Loucy (cell line): ENCODE data around the gene SYT8.

ENCODE experiments used
- H2AFZ ChIP-seq: fragments of 200-600 bp; sonication (generic); 2 replicates; pipeline ENCODE4 v1.6.0; 2016; ENCODE audit warnings: antibody characterized with exemption, mild to moderate bottlenecking, low read length, moderate library complexity
- H3F3A ChIP-seq: fragments of 200-600 bp; 2 replicates; pipeline ENCODE4 v1.6.0; 2016; ENCODE audit warnings: antibody characterized with exemption, low read depth, mild to moderate bottlenecking
- H3K27me3 ChIP-seq: fragments of 200-600 bp; sonication (generic); 2 replicates; pipeline ENCODE4 v1.6.1; 2014; ENCODE audit warnings: low read length, mild to moderate bottlenecking; ENCODE audit not compliant: insufficient read depth, poor library complexity, severe bottlenecking
- H3K36me3 ChIP-seq: fragments of 200-600 bp; sonication (generic); 2 replicates; pipeline ENCODE4 v1.6.1; 2016; ENCODE audit warnings: low read length; ENCODE audit not compliant: insufficient read depth
- H3K4me1 ChIP-seq: fragments of 200-600 bp; sonication (generic); 2 replicates; pipeline ENCODE4 v1.5.1; 2014; ENCODE audit warnings: low read length, mild to moderate bottlenecking; ENCODE audit not compliant: insufficient read depth, poor library complexity, severe bottlenecking
- H3K4me2 ChIP-seq: fragments of 200-600 bp; sonication (generic); 2 replicates; pipeline ENCODE4 v1.6.0; 2014; ENCODE audit warnings: antibody characterized with exemption, low read length, low read depth, mild to moderate bottlenecking; ENCODE audit not compliant: poor library complexity, severe bottlenecking
- H3K4me3 ChIP-seq: fragments of 200-600 bp; sonication (generic); 2 replicates; pipeline ENCODE4 v1.5.1; 2014; ENCODE audit warnings: low read length, mild to moderate bottlenecking, mixed read lengths; ENCODE audit not compliant: poor library complexity, severe bottlenecking
- H3K79me2 ChIP-seq: fragments of 200-600 bp; sonication (generic); 2 replicates; pipeline ENCODE4 v1.6.1; 2014; ENCODE audit warnings: low read length; ENCODE audit not compliant: insufficient read depth
- H3K9ac ChIP-seq: fragments of 200-600 bp; sonication (generic); 2 replicates; pipeline ENCODE4 v1.6.0; 2014; ENCODE audit warnings: mild to moderate bottlenecking, low read depth, low read length, moderate library complexity; ENCODE audit not compliant: poor library complexity, severe bottlenecking
- H3K9me2 ChIP-seq: fragments of 200-600 bp; sonication (generic); replicated peaks from 2 replicates; pipeline ENCODE4 v1.6.1; 2016; ENCODE audit warnings: low read depth, low read length, mixed read lengths
- H3K9me3 ChIP-seq: fragments of 200-600 bp; sonication (generic); 2 replicates; pipeline ENCODE4 v1.6.1; 2014; ENCODE audit warnings: mild to moderate bottlenecking, antibody characterized with exemption, low read length, low read depth; ENCODE audit not compliant: insufficient read depth
- H4K20me1 ChIP-seq: fragments of 200-600 bp; sonication (generic); 2 replicates; pipeline ENCODE4 v1.6.0; 2014; ENCODE audit warnings: antibody characterized with exemption, low read length, mild to moderate bottlenecking; ENCODE audit not compliant: insufficient read depth, poor library complexity, severe bottlenecking
- EZH2phosphoT487 ChIP-seq: fragments of 200-600 bp; IDR thresholded peaks from 2 replicates; pipeline ENCODE4 v1.6.1; 2018; ENCODE audit warnings: antibody characterized with exemption, mild to moderate bottlenecking, moderate library complexity, borderline replicate concordance
- TF ChIP-seq, protein P1 (sequence below): fragments of 200-600 bp; sonication (generic); conservative IDR thresholded peaks from 2 replicates; pipeline ENCODE4 v1.5.1; 2014; ENCODE audit warnings: mild to moderate bottlenecking, antibody characterized with exemption, low read length

The SYT8 gene

DNA sequence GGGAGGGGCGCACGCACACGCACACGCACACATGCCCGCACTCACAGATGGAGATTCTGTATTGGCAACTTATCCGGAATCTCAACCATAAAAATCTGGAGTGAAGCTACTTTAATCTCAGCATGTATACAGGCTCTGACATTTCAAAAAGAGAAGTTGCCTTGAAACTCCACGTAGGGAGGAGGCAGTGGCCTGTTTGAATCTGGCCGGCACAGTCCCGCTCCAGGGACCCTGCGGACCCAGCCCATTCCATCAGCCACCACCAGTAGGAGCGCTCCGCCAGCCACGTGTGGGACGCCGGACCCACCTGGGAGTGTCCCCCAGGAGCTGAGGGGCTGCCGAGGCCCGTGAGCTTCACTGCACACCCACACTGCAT, 1.9 kb upstream of the SYT8 start:
- Histone ChIP-seq H3K27me3 (no peaks in the 10 kb centered on the region), H3K36me3 (no peaks in the 10 kb centered on the region), H3K79me2 (no peaks in the 10 kb centered on the region), H3K4me3 (no peak overlapping the region), H3K4me1 (peaks cover 25% of the 10 kb centered on the region), H4K20me1 (no peaks in the 10 kb centered on the region), H3F3A (no peaks in the 10 kb centered on the region), H2AFZ (no peak overlapping the region), H3K9ac (no peak overlapping the region), H3K4me2 (no peak overlapping the region), H3K9me2 (no peaks in the 10 kb centered on the region), H3K9me3 (no peaks in the 10 kb centered on the region)
- no peak for TF ChIP-seq EZH2phosphoT487
- TF ChIP-seq, protein P1, sequence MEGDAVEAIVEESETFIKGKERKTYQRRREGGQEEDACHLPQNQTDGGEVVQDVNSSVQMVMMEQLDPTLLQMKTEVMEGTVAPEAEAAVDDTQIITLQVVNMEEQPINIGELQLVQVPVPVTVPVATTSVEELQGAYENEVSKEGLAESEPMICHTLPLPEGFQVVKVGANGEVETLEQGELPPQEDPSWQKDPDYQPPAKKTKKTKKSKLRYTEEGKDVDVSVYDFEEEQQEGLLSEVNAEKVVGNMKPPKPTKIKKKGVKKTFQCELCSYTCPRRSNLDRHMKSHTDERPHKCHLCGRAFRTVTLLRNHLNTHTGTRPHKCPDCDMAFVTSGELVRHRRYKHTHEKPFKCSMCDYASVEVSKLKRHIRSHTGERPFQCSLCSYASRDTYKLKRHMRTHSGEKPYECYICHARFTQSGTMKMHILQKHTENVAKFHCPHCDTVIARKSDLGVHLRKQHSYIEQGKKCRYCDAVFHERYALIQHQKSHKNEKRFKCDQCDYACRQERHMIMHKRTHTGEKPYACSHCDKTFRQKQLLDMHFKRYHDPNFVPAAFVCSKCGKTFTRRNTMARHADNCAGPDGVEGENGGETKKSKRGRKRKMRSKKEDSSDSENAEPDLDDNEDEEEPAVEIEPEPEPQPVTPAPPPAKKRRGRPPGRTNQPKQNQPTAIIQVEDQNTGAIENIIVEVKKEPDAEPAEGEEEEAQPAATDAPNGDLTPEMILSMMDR, result no peak

DNA sequence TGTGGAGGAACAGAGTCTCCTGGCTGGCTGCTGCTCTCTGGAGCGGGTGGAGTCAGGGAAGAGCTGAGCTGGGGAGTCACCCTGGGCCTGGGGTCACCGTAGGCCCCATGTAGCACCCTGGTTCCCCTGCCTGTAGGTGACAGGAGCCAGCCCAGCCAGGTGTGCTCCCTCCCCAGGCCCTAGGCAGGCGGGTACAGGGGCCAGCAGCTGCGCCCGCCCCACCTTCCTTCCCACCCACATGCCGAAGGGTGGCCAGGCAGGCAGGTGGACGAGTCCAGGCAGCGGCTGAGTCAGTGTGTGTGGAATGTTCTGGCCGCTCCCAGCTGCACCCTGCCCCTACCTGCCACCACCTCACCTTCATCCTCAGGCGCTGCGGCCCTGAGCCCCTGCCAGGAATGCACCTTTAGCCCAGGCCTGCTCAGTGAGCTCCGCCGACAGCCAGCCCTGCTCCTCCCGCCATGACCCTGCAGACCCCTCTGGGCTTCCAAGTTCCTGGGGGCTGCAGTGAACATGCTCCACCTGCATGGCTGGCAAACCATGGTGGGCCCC, 654 bp upstream of the SYT8 start:
- H3K79me2 ChIP-seq, result no peaks in the 10 kb centered on the region
- TF ChIP-seq, protein P1, result no peak
- no peak for TF ChIP-seq EZH2phosphoT487
- H3K4me1 ChIP-seq, result peaks cover 25% of the 10 kb centered on the region
- no peaks in the 10 kb centered on the region for H3K36me3 ChIP-seq
- H3K4me2 ChIP-seq, result no peak overlapping the region
- no peaks in the 10 kb centered on the region for H3F3A ChIP-seq
- no peak overlapping the region for H3K4me3 ChIP-seq
- no peaks in the 10 kb centered on the region for H3K9me3 ChIP-seq
- no peaks in the 10 kb centered on the region for H3K9me2 ChIP-seq
- no peaks in the 10 kb centered on the region for H4K20me1 ChIP-seq
- no peak overlapping the region for H2AFZ ChIP-seq
- H3K27me3 ChIP-seq, result no peaks in the 10 kb centered on the region
- H3K9ac ChIP-seq, result no peak overlapping the region

DNA sequence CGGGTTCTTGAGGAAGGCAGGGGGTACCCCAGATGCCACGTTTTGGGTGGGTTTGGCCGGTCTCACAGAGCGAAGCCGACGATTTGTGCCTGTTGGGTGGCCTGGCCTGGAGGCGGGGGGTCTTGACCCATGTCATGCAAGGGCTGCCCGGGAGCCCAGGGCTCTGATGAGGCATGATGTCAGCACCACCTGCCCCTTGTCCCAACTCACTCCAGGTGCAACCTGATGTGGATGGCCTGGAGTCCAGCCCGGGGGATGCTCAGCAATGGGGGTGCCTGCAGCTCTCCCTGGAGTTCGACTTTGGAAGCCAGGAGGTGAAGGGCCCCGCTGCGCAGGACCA, 851 bp downstream of the SYT8 start:
- H3K4me1 ChIP-seq, result peaks cover 26% of the 10 kb centered on the region
- H3K9me3 ChIP-seq, result no peaks in the 10 kb centered on the region
- no peak overlapping the region for H3K9ac ChIP-seq
- no peak overlapping the region for H3K4me2 ChIP-seq
- no peaks in the 10 kb centered on the region for H3K79me2 ChIP-seq
- H3K27me3 ChIP-seq, result no peaks in the 10 kb centered on the region
- TF ChIP-seq, protein P1, result no peak
- TF ChIP-seq EZH2phosphoT487, result no peak
- no peaks in the 10 kb centered on the region for H4K20me1 ChIP-seq
- H3K4me3 ChIP-seq, result no peak overlapping the region
- no peaks in the 10 kb centered on the region for H3K9me2 ChIP-seq
- H3F3A ChIP-seq, result no peaks in the 10 kb centered on the region
- no peak overlapping the region for H2AFZ ChIP-seq
- H3K36me3 ChIP-seq, result no peaks in the 10 kb centered on the region
